ENCODE data around the gene MYOZ3.

MYOZ3 gene

DNA sequence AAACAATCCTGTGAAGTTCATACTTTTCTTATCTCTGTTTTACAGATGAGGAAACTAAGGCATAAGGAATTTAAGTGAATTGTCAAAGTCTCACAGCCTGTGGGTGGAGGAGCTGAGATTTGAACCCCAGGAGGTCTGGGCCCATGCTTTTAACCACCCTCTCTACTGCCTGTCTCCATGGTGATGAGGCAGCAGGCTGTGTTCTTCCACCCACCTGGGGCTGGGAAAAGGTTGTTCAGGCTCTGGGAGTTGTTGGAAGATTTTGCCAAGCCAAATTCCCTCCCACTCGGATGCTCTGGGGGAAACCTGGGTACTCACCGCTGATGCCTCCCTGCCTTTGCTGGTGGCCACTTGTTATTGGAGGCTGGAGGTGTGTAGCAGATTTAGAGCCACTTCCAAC lies 38.9 kb upstream of the MYOZ3 start:
- H3K4me3 ChIP-seq (ENCODE audit: low read depth, low read length): no peak overlapping the region
- TF ChIP-seq, protein P1, sequence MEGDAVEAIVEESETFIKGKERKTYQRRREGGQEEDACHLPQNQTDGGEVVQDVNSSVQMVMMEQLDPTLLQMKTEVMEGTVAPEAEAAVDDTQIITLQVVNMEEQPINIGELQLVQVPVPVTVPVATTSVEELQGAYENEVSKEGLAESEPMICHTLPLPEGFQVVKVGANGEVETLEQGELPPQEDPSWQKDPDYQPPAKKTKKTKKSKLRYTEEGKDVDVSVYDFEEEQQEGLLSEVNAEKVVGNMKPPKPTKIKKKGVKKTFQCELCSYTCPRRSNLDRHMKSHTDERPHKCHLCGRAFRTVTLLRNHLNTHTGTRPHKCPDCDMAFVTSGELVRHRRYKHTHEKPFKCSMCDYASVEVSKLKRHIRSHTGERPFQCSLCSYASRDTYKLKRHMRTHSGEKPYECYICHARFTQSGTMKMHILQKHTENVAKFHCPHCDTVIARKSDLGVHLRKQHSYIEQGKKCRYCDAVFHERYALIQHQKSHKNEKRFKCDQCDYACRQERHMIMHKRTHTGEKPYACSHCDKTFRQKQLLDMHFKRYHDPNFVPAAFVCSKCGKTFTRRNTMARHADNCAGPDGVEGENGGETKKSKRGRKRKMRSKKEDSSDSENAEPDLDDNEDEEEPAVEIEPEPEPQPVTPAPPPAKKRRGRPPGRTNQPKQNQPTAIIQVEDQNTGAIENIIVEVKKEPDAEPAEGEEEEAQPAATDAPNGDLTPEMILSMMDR (IDR thresholded peaks at IDR 0.05; ENCODE audit: borderline replicate concordance, insufficient read depth, low read depth, low read length): no peak

DNA sequence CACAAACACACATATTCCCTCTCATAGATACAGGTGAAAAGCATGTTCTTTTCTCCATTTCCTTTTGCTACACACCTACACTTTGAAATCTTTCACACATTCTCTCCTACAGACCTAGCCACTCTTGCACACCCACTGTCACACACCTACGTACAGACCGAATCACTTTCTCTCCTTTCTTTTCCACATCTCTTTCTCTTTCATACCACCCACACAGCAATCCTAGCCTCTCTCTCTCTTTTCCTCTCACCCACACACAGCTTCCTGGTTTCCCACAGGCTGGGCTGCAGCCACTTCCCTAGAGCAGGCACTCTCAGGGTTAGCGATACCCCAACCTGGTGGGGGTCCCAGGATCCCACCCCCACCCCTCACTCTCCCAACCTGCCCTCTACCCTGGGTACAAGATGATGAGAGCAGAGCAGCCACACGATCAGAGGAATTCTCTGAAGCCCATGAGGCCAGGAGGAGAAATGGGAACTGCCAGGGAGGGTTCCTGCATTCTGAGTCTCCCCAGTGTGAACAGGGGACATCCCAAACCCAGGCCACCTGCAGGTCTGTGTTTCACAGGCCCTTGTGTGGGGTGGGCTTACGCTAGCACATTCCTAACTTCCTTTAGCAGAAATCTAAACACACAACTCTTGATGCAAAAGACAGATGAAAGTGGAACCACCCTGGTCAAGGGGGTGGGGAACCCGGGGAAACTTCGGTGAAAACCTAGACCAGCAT lies 37.7 kb upstream of the MYOZ3 start:
- TF ChIP-seq, protein P1 (IDR thresholded peaks at IDR 0.05; ENCODE audit: borderline replicate concordance, insufficient read depth, low read depth, low read length): no peak

DNA sequence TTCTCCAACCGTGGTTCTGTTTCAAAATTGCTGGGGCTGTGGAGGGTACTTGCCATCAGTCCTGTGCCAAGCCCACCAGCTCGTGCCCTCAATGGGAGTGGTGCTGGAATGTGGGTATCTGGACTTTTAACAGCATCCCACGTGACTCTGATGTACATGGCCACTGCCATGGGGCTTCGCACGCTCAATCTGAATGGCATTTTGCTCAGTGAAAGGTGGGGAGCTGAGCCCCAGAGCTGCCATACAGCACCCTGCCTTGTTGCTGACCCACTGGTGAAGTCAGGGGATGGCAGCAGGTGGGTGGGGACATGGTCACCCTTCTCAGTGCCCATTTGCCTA lies 37.2 kb upstream of the MYOZ3 start:
- H3K4me3 ChIP-seq (ENCODE audit: low read depth, low read length): no peak overlapping the region
- TF ChIP-seq, protein P1 (IDR thresholded peaks at IDR 0.05; ENCODE audit: borderline replicate concordance, insufficient read depth, low read depth, low read length): no peak

More for the DNA sequence above, 37.7 kb upstream of the MYOZ3 start:
- no peak overlapping the region for H3K4me3 ChIP-seq (ENCODE audit: low read depth, low read length)

DNA sequence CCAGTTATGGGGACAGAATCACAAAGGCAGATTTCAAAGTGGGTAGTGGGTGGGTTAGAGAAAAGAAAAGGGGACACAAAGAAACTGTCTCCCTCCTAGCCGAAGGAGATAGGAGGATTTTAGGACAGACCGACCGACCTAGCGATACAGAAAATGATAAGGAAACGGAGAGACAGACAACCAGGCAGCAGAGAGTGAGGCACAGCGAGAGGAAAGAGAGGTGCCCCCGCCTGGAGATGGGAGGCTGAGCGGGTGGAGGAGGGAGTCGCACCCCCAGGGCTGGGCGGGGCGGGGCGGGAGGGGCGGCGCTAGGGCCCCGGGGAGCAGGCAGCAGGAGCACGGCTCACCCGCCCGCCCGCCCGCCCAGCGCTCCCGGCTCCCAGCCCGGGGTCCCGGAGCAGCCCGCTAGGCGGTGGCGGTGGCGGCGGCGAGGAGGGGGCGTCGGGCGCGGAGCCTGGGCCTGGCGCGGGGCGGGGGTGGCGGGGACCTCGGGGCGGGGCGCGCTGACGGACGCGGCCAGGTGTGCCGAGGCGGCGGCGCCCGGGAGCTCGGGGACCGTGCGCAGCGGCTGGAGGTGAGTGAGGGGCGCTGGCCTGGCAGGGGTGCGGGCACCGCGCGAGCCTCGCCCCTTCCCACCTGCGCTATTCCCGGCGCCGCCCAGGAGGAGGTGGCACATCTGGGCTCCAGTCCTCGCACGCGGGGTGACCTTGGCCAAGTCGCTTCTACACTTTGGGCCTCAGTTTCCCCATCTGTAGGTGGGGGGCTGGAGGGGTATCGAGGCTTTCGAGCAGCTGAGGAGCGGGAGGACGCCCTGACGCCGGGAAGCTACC lies 36.5 kb upstream of the MYOZ3 start:
- TF ChIP-seq, protein P1 (IDR thresholded peaks at IDR 0.05; ENCODE audit: borderline replicate concordance, insufficient read depth, low read depth, low read length): no peak
- peak overlapping the region; percentile 70 for H3K4me3 ChIP-seq (ENCODE audit: low read depth, low read length)

DNA sequence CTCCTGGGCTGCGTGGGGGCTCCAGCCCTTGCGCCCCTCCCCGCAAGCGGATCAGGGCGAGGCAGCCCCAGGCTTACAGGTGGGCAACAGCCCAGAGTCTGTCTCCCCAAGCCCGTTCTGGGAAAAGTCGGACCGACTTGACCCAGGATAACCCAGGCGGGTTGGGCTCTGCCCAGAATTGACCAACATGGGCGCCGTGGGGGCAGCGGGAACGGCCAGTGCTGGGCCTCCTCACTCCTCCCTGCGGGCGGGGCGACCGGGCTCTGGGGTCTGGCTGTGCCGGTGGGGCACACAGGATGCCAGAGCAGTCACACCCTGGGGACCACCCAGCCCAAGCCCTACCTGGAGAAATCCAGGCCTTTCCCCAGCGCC lies 35.9 kb upstream of the MYOZ3 start:
- peak overlapping the region; percentile 70 for H3K4me3 ChIP-seq (ENCODE audit: low read depth, low read length)
- TF ChIP-seq, protein P1 (IDR thresholded peaks at IDR 0.05; ENCODE audit: borderline replicate concordance, insufficient read depth, low read depth, low read length): no peak

DNA sequence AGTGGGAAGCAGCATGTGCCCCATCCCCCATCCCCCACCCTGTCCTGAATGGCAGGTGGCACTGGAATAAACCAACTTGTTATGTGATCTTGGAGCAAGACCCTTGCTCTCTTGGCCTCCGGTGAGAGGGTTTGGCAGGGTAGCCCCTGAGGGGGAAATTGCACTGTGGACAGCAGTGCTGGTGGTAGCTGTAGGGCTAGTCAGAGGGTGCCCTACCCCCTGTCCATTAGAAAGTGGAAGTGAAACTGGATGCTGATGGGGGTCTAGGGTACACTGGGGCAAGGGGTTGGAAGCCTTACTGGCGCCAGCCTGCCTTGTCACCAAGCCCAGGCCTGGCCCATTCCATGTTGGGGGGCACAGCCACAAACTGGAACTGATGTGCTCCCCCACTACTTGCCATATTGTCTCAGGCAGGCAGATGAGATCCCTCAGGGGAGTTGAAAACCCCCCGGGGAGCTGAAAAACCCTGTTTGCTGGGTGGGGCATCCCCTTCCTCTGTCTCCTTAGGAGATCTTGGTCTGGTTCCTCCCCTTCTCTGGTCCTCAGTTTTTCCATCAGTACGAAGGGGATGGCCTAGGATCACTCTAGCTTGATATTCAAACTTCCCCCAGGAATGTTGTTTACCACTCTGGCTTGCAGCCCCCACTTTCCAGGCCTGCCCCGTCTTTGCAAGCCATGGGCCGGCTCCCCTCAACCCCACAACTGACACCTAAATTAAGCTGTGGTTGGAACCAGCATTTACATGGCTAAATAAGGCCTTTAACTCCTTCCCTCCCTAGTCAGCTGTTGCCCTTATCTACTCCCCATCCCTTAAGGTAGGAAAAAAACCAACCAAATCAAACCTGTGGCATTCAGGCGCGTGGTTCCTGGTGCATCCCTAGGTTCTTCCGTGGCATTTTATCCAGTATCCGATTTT lies 35.0 kb upstream of the MYOZ3 start:
- TF ChIP-seq, protein P1 (IDR thresholded peaks at IDR 0.05; ENCODE audit: borderline replicate concordance, insufficient read depth, low read depth, low read length): no peak
- peak overlapping the region; percentile 70 for H3K4me3 ChIP-seq (ENCODE audit: low read depth, low read length)
